ENCODE measurements around the gene GABRG3. TPM values are rescaled to one million over a fixed set of nuclear protein-coding genes. Genes with fewer than 3 reads are reported as not detected.

GABRG3 gene
- total RNA-seq, 3 donors from 2014 or later = 0.15 to 0.33 TPM; not detected in 1

DNA sequence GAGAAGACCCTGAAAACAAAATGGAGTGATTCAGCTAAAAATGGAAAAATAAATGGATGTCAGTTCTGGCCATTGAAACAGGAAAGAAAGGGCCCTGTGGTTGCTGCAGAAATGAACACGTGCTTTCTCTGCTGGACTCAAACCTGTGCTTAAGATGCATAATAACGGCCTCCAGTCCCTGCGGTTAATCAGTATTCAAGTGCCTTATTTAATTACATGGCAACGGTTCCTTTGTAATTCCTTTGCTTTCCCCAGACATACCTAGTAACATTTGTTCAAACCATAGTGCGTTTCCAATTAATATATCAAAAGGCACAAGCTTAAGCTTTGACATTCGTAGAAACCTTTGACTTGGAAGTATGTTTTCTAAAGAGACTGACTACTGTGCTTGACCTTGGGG, 428.3 kb downstream of the GABRG3 start:
- no peak overlapping the region for H3K4me3 ChIP-seq

GRCh38 chr15:27401471-27401870, 430.5 kb downstream of the GABRG3 start:
- Histone ChIP-seq H3K36me3 (no peaks in the 10 kb centered on the region), H3K27me3 (no peaks in the 10 kb centered on the region), H3K9me3 (no peaks in the 10 kb centered on the region), H3K27ac (no peak overlapping the region), H3K4me3 (no peak overlapping the region), H3K4me1 (no peaks in the 10 kb centered on the region)
- TF ChIP-seq, protein P1, sequence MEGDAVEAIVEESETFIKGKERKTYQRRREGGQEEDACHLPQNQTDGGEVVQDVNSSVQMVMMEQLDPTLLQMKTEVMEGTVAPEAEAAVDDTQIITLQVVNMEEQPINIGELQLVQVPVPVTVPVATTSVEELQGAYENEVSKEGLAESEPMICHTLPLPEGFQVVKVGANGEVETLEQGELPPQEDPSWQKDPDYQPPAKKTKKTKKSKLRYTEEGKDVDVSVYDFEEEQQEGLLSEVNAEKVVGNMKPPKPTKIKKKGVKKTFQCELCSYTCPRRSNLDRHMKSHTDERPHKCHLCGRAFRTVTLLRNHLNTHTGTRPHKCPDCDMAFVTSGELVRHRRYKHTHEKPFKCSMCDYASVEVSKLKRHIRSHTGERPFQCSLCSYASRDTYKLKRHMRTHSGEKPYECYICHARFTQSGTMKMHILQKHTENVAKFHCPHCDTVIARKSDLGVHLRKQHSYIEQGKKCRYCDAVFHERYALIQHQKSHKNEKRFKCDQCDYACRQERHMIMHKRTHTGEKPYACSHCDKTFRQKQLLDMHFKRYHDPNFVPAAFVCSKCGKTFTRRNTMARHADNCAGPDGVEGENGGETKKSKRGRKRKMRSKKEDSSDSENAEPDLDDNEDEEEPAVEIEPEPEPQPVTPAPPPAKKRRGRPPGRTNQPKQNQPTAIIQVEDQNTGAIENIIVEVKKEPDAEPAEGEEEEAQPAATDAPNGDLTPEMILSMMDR (IDR thresholded peaks at IDR 0.05) = no peak
- TF ChIP-seq POLR2A (IDR thresholded peaks at IDR 0.05) (no peak), POLR2AphosphoS5 (IDR thresholded peaks at IDR 0.05) (no peak)
- intact Hi-C loops (cut with DNase I; ENCODE audit: low total_unique reads) = no loop called here
- no peak for DNase-seq (ENCODE audit: low spot score in 2 of 2)

More for the DNA sequence above, 428.3 kb downstream of the GABRG3 start:
- intact Hi-C loops (cut with DNase I; ENCODE audit: low total_unique reads) = no loop called here
- TF ChIP-seq, protein P1 (IDR thresholded peaks at IDR 0.05) = no peak
- TF ChIP-seq POLR2AphosphoS5 (IDR thresholded peaks at IDR 0.05) = no peak
- no peak for TF ChIP-seq POLR2A (IDR thresholded peaks at IDR 0.05)
- H3K9me3 ChIP-seq = peaks cover 0 to 5% of the 10 kb centered on the region in 2 donors
- no peaks in the 10 kb centered on the region for H3K4me1 ChIP-seq
- H3K36me3 ChIP-seq = no peaks in the 10 kb centered on the region
- DNase-seq (ENCODE audit: low spot score in 2 of 2) = no peak
- H3K27ac ChIP-seq = no peak overlapping the region
- H3K27me3 ChIP-seq = no peaks in the 10 kb centered on the region

DNA sequence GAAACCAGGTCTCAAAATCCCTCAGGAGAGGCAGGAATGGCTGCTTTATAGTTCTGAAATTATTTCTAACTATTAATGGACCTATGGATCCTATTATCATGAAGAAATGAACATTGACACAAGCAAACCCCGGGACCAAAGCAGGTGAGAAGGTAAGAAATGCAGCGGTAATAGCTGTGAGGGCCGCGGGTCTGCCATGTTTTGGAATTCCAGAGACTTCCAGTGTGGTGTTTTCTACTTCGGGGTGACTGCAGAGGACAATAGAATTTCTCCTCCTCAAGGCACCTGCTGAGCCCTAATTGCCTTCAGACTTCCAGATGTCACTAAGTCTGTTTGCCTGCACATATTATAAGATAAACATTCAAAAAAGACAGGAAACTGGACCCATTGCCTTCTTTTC, 437.4 kb downstream of the GABRG3 start:
- intact Hi-C loops (cut with DNase I; ENCODE audit: low total_unique reads) = no loop called here
- Histone ChIP-seq H3K36me3 (no peaks in the 10 kb centered on the region), H3K27me3 (no peaks in the 10 kb centered on the region), H3K27ac (no peak overlapping the region), H3K4me3 (no peak overlapping the region), H3K4me1 (no peaks in the 10 kb centered on the region), H3K9me3 (no peaks in the 10 kb centered on the region)
- TF ChIP-seq POLR2AphosphoS5 (IDR thresholded peaks at IDR 0.05) (no peak), POLR2A (IDR thresholded peaks at IDR 0.05) (no peak)
- TF ChIP-seq, protein P1 (IDR thresholded peaks at IDR 0.05) = no peak
- no peak for DNase-seq (ENCODE audit: low spot score in 2 of 2)

GRCh38 chr15:27410996-27411605, 440.1 kb downstream of the GABRG3 start:
- intact Hi-C loops (cut with DNase I; ENCODE audit: low total_unique reads) = no loop called here
- Histone ChIP-seq H3K27me3 (no peaks in the 10 kb centered on the region), H3K27ac (peak overlapping the region in 1 of 2 donors; percentile 54), H3K4me1 (no peaks in the 10 kb centered on the region), H3K4me3 (no peak overlapping the region), H3K36me3 (no peaks in the 10 kb centered on the region), H3K9me3 (no peaks in the 10 kb centered on the region)
- TF ChIP-seq, protein P1 (IDR thresholded peaks at IDR 0.05) = no peak
- no peak for TF ChIP-seq POLR2A (IDR thresholded peaks at IDR 0.05)
- TF ChIP-seq POLR2AphosphoS5 (IDR thresholded peaks at IDR 0.05) = no peak
- DNase-seq (ENCODE audit: low spot score in 2 of 2) = peak in 1 of 2 donors; percentile 62

DNA sequence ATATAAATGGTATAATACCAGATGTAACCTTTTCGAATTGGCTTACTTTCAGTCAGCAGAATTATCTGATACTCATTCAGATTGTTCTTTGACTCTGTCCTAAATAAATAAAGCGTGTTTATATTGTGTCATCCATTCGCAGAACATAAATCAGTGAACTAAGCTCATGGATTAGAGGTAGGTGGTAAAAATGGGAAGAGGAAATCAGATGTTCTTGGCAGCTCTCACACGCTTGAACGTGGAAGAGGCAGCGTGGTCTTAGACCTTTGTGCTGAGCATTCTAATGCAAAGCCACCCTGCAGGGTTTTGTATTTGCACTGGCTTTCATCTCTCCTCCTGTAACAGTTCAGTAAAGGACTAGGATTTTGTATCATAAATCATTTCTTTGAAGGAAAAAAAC, 441.4 kb downstream of the GABRG3 start:
- no peaks in the 10 kb centered on the region for H3K27me3 ChIP-seq
- DNase-seq (ENCODE audit: low spot score in 2 of 2) = no peak
- H3K27ac ChIP-seq = no peak overlapping the region
- no peaks in the 10 kb centered on the region for H3K36me3 ChIP-seq
- no peaks in the 10 kb centered on the region for H3K4me1 ChIP-seq
- intact Hi-C loops (cut with DNase I; ENCODE audit: low total_unique reads) = no loop called here
- TF ChIP-seq POLR2A (IDR thresholded peaks at IDR 0.05) (no peak), POLR2AphosphoS5 (IDR thresholded peaks at IDR 0.05) (no peak)
- TF ChIP-seq, protein P1 (IDR thresholded peaks at IDR 0.05) = no peak
- H3K4me3 ChIP-seq = no peak overlapping the region
- no peaks in the 10 kb centered on the region for H3K9me3 ChIP-seq

All from breast epithelium (tissue), 4 donors.